GM18907 (cell line): ENCODE results near the gene EXD3.
A peak's percentile ranks its signal among the peaks of the same experiment; 100 is the strongest.
"Not testable (repeated sequence)": the region's sequence is repeated elsewhere in the genome, so short reads cannot be mapped to it uniquely, and the experiment has no call there.

Source experiments
- ATAC-seq: cut with Tn5 transposase; IDR thresholded peaks from one replicate; pipeline ENCODE4 v1.9.1; 2021; ENCODE audit warnings: mild to moderate bottlenecking, moderate library complexity; ENCODE audit not compliant: unreplicated experiment

Gene EXD3, protein sequence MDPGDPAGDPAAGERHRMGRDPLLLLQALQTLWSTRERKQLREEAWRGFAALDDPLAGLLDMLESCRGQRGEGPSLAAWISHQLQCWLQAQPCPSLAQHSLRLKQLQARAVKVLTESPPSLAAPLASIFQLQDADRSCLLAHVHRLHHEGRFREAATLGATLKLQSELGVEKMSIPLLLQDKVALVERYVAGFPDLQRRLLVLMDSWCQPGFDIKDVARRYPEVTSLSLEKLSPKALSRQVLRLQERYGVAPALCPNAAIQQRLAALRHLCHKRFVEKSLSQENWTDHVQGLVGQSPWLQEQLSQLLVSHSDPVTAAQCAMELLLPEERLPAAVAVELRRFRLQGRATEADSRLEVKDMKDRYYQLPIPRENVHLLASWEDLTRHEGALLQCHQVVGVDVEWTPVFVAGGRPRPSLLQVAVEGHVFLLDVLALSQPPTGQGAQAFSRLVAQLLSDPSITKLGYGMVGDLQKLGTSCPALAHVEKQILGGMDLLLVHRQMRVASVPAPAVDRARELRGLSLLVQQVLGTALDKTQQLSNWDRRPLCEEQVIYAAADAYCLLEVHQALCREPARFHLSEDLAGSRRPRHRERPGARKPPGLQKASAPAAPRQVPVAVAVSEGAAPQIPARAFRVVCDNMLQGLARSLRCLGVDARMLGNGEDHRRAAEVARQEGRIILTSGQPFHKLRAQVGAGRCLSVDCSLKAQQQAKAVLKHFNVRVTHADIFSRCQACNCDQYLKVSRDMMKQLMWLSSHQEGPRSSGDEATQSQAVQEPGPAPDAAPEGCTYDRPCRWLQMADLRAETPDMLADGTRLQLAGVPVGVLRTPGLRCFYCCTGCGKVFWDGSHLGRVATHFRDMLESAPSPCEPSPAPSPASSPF

GRCh38 chr9:137422604-137423513 lies at the start of gene EXD3, which contains the start of gene NOXA1:
TSS of gene EXD3 (minus strand) at chr9:137423162. CDS start at chr9:137395357, 27,805 bp downstream.
TSS of gene NOXA1 (plus strand) at chr9:137423393. CDS start at chr9:137423530, 137 bp downstream.
- ATAC-seq: peak; percentile 82

GRCh38 chr9:137470785-137471184 lies 47.8 kb upstream of the EXD3 start:
- no peak for ATAC-seq

- no peak for ATAC-seq
These were observed 44.9 kb upstream of the EXD3 start for GRCh38 chr9:137467896-137468295.

DNA sequence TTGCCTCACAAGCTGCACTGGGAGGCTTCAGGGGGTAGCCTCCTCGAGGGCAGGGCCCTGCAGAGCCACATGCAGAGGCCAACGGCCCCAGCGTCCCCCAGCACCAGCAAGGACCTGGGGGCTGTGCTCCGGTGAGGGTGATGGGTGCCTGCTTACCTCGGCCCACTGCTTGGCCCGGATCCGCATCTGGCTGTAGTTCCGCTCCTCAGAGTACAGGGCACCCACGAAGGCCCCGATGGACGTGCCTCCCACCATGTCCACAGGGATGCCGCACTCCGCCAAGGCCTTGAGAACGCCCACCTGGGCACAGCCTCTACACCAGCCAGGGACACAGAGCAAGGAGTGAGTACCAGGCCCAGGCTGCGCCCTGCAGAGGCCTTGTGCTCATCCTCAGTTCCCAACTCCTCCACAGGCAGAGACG lies 44.2 kb upstream of the EXD3 start:
- no peak for ATAC-seq

DNA sequence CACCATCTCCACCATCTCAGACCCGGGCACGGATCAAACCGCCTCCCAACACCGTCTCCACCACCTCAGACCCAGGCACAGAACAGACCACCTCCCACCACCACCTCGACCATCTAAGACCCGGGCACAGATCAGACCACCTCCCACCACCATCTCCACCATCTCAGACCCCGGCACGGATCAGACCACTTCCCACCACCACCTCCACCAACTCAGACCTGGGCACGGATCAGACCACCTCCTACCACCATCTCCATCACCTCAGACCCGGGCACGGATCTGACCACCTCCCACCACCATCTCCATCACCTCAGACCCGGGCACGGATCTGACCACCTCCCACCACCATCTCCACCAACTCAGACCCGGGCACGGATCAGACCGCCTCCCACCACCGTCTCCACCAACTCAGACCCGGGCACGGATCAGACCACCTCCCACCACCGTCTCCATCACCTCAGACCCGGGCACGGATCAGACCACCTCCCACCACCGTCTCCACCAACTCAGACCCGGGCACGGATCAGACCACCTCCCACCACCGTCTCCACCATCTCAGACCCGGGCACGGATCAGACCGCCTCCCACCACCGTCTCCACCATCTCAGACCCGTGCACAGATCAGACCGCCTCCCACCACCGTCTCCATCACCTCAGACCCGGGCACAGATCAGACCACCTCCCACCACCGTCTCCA lies 43.6 kb upstream of the EXD3 start:
- ATAC-seq: not testable (repeated sequence)

DNA sequence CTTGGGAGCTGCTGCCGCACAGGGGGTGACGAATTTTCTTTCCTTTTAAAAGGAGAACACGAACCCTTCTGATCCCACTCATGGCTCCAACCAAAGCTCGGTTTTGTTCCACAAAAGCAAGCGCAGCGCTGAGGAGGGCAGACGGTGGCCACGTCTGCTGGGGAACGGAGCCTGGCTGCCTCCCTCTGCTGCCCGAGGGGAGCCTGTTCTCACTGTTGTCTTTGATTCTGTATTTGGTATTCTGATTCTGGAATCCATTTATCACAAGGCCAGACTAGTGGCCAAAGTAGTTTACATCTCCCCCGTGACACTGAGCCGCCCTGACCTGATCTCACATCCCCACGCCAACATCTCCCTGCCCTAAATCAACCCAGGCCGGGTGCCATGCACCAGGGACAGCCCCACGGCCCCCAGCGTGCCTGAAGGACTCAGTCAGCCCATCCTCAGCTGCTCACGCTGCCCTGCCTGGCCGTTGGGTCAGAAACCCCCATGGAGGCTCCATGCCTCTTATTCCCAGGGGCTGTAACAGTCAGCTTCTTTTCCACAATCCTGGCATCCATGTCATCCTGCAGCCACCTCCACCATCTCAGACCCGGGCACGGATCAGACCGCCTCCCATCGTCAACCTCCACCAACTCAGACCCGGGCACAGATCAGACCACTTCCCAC lies 42.9 kb upstream of the EXD3 start:
- ATAC-seq: no peak

DNA sequence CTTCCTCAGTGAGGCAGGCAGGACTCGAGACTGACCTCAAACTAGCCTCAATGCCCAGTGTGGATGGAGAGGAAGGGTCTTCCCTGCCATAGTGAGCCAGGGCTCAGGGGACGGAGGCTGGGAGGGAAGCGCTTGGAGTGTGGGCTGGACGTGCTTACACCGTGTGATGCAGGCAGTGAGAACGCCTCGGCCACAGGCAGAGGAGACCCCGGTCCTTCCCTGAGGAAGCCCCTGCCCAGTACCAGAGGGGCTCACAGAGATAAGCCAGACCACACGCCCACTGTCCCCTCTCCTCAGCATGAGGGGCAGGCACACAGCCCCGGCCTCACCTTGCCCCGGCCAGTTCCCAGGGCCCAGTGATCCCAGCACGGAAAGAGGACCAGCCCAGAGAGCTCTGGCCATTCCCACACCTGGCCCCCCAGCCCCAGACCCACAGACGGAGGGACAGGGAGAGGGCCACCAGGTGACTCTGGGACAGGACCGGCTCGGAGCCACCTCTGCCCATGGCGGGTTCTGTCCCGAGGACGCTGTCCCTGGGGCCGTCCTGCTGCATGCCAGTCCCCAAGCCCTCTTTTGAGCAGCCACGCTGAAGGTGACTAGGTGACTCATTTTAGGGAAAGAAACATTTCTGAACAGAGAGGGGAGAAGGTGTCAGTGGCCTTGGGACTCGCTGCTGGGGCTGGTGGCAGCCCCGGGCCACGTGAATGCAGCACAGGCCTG lies 42.2 kb upstream of the EXD3 start:
- ATAC-seq: no peak

DNA sequence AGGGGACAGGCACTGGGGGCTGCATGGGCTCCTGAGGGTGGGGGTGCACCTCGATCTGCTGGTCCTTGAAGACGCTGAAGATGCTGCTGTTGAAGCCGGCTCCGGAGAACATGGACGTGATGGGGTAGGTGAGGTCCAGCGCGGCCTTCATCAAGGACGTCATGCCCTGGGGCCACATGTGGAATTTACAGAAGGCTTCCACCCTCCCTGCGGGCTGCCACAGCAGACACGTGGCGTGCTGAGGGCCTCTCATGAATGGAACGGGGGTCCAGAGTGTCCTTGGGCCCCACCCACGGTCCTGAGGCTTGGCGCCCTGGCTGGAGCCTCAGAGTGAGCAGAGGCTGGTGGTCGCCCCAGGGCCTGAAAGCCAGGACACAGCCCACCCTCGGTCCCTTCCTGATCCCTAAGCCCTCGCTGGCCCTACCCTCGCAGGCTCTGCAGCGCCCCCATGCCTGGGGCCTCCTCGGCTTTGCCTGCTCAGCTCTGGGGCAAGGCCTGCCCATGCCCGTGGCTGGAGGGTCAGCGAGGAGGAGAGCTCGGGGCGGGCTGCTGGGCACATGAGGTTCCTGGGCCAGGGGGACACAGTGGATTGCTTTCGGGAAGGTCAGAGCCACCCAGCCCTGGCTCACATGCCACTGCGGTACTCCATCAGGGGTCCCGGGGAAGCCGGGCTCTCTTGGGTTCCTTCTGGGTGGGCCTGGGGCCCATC lies 41.5 kb upstream of the EXD3 start:
- no peak for ATAC-seq

DNA sequence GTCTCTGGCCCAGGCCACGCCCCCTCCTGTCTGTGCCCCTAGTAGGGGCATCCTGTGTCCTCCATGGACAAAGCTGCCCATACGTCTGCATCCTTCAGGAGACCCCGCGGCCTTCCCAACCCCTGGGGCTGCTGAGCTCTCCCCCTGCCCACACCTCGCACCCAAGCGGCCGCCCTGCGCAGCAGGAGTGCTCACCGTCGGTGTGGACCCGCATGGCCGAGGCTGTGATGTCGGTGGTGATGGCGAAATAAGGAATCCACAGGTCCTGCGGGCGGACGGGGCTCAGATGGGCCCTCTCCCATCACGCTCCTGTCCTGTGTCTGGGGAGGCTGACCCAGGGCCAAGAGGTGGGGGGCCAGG lies 40.9 kb upstream of the EXD3 start:
- ATAC-seq: no peak

- ATAC-seq: no peak
These were observed 40.3 kb upstream of the EXD3 start for GRCh38 chr9:137462986-137463930.

GRCh38 chr9:137462396-137462985 lies 39.5 kb upstream of the EXD3 start:
- ATAC-seq: no peak

GRCh38 chr9:137461663-137462395 lies 38.9 kb upstream of the EXD3 start:
- ATAC-seq: peak; percentile 46

- no peak for ATAC-seq
These were observed 38.3 kb upstream of the EXD3 start for GRCh38 chr9:137461316-137461662.

DNA sequence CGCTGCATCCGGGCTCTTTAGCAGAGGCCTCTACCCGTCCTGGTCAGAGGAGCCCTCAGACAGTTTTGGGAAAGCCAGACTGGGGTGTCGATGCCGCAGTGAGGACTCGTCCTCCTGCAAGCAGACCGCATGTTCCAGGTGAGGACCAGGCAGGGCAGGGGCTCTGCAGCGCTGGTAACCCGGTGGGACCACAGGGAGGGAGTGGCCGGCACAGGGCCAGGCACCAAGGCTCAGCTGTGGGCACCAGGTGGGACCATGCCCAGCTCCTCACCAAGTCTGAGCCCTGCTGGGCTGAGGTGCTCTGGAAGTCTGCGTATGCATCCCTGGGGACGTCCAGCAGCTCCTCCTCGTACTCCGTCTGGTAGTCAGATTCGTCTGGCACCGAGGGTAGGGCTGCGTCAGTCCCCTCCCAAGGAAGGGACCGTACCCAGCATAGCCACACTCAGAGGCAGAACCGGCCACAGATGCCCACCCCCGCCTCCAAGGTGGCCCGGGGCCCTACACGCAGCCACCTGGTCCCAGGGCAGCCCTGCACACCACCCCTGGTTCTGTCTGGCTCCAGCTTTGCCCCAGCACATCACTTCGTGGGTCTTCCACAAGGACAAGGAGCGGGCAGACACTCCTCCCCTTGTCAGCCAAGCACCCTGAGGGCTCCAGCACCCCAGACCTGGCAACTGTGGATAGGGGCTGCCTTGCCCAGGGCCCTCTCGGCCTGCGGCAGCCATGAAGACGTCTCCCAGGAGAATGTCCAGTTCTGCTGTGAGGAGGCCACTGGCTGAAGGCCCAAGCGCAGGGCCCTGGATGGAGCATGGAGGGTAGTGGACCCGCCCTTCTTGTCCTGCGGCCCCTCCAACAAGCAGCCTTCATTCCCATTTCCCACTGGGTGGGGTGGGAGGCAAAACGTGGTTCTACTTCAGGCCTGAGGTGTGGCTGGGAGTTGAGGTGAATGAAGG lies 37.7 kb upstream of the EXD3 start:
- ATAC-seq: no peak
